CD14-positive monocyte (primary cell): ENCODE measurements around the gene IGFBP1. TPM values are rescaled to one million over a fixed set of nuclear protein-coding genes. Genes with fewer than 3 reads are reported as not detected.

Source experiments
- DNase-seq, 3 donors: peaks; one replicate each; pipeline ENCODE4 v3.0.0-alpha.2; 2011 to 2022
- H2AFZ ChIP-seq: 2 replicates; pipeline ENCODE4 v1.6.0; 2012; ENCODE audit warnings: mild to moderate bottlenecking, low read depth, low read length, inconsistent platforms; ENCODE audit not compliant: insufficient read depth, poor library complexity, severe bottlenecking
- H3K27ac ChIP-seq, 2 donors: 1 replicate in 1 of 2; 2 replicates in 1 of 2; pipeline ENCODE4 v1.5.1; 2012 to 2013; ENCODE audit warnings: low read length in 2 of 2, control low read depth in 1 of 2, inconsistent platforms in 1 of 2, low read depth in 1 of 2, mild to moderate bottlenecking in 1 of 2
- H3K27me3 ChIP-seq, 2 donors: one replicate each; pipeline versions ENCODE4 v1.6.0 to v1.6.1; 2011 to 2013; ENCODE audit warnings: low read length in 2 of 2; ENCODE audit not compliant: control insufficient read depth in 2 of 2, insufficient read depth in 2 of 2
- H3K36me3 ChIP-seq, 2 donors: replicated peaks in 1 of 2; 1 replicate in 1 of 2; 2 replicates in 1 of 2; pipeline versions ENCODE4 v1.5.1 to v1.6.1; 2012 to 2013; ENCODE audit warnings: low read length in 2 of 2, control low read depth in 1 of 2, inconsistent platforms in 1 of 2, mild to moderate bottlenecking in 1 of 2; ENCODE audit not compliant: insufficient read depth in 2 of 2, control insufficient read depth in 1 of 2
- H3K4me1 ChIP-seq, 2 donors: 1 replicate in 1 of 2; 2 replicates in 1 of 2; pipeline versions ENCODE4 v1.5.1 to v1.6.1; 2012 to 2013; ENCODE audit warnings: low read length in 2 of 2, control low read depth in 1 of 2, inconsistent platforms in 1 of 2, mild to moderate bottlenecking in 1 of 2, moderate library complexity in 1 of 2; ENCODE audit not compliant: insufficient read depth in 2 of 2, control insufficient read depth in 1 of 2
- H3K4me2 ChIP-seq: replicated peaks from 2 replicates; pipeline ENCODE3; 2012; ENCODE audit warnings: low read length, moderate library complexity, mild to moderate bottlenecking; ENCODE audit not compliant: poor library complexity, severe bottlenecking; ENCODE audit errors: extremely low read depth
- H3K4me3 ChIP-seq, 3 experiments: fragments of 200-600 bp in 1 of 3; sonication (generic) in 1 of 3; replicated peaks in 1 of 3; 1 replicate in 2 of 3; 2 replicates in 1 of 3; pipeline ENCODE4 v1.5.1; 2011 to 2013; ENCODE audit warnings: low read length in 3 of 3, mild to moderate bottlenecking in 3 of 3, control low read depth in 2 of 3, low read depth in 2 of 3, inconsistent platforms in 1 of 3, moderate library complexity in 1 of 3
- H3K79me2 ChIP-seq: 2 replicates; pipeline ENCODE4 v1.6.0; 2012; ENCODE audit warnings: mild to moderate bottlenecking, control low read depth, inconsistent platforms, low read length, moderate library complexity; ENCODE audit not compliant: insufficient read depth
- H3K9ac ChIP-seq: 2 replicates; pipeline ENCODE4 v1.6.0; 2017; ENCODE audit warnings: low read length, mild to moderate bottlenecking; ENCODE audit not compliant: insufficient read depth, poor library complexity, severe bottlenecking
- H3K9me3 ChIP-seq, 2 donors: replicated peaks in 1 of 2; 1 replicate in 1 of 2; 2 replicates in 1 of 2; pipeline versions ENCODE4 v1.5.1 to v1.6.1; 2012 to 2013; ENCODE audit warnings: low read length in 2 of 2, control low read depth in 1 of 2; ENCODE audit not compliant: control insufficient read depth in 1 of 2, insufficient read depth in 1 of 2
- H4K20me1 ChIP-seq: 2 replicates; pipeline ENCODE4 v1.6.0; 2012; ENCODE audit warnings: mild to moderate bottlenecking, low read length, control low read depth, moderate library complexity; ENCODE audit not compliant: insufficient read depth
- H3K27ac Mint-ChIP-seq, 7 donors: one replicate each; pipeline ENCODE4 v1.8.0; 2020; ENCODE audit warnings: mild to moderate bottlenecking in 7 of 7, mixed read lengths in 7 of 7, moderate library complexity in 6 of 7, inconsistent platforms in 2 of 7
- H3K27me3 Mint-ChIP-seq, 3 donors: one replicate each; pipeline ENCODE4 v1.8.0; 2021 to 2022; ENCODE audit warnings: low read depth in 3 of 3, mild to moderate bottlenecking in 3 of 3, mixed read lengths in 3 of 3, moderate library complexity in 3 of 3, inconsistent platforms in 1 of 3
- H3K36me3 Mint-ChIP-seq, 2 donors: one replicate each; pipeline ENCODE4 v1.8.0; 2020; ENCODE audit warnings: mixed read lengths in 2 of 2, inconsistent platforms in 1 of 2, mild to moderate bottlenecking in 1 of 2
- H3K4me1 Mint-ChIP-seq: one replicate; pipeline ENCODE4 v1.8.0; 2020; ENCODE audit warnings: mild to moderate bottlenecking, mixed read lengths
- H3K4me3 Mint-ChIP-seq, 2 donors: one replicate each; pipeline ENCODE4 v1.8.0; 2020; ENCODE audit warnings: mild to moderate bottlenecking in 2 of 2, mixed read lengths in 2 of 2, moderate library complexity in 1 of 2
- H3K9me3 Mint-ChIP-seq, 7 donors: one replicate each; pipeline ENCODE4 v1.8.0; 2020 to 2022; ENCODE audit warnings: mixed read lengths in 7 of 7, mild to moderate bottlenecking in 6 of 7, moderate library complexity in 6 of 7, inconsistent platforms in 2 of 7
- CTCF ChIP-seq: fragments of 200-600 bp; IDR thresholded peaks from one replicate; pipeline ENCODE4 v1.8.0; 2022; ENCODE audit warnings: antibody characterized with exemption, mild to moderate bottlenecking
- WGBS: methylation state at CpG from one replicate; pipeline ENCODE4 v1.1.5; 2013; ENCODE audit warnings: missing lambda C conversion rate; ENCODE audit not compliant: insufficient coverage; 5-methylcytosine and 5-hydroxymethylcytosine counted together
- intact Hi-C, 2 donors: fragments of 100-400 bp; cut with micrococcal nuclease; formaldehyde crosslinking; loops; one replicate each; pipeline versions ENCODE4 v1.15.0 to v1.15.1; 2023
- polyA plus RNA-seq, 3 donors: library from polyadenylated mRNA; depleted of rRNA in 1 of 3; unstranded in 2 of 3; stranded (reverse) in 1 of 3; fragments of 300-500 nt in 2 of 3; fragments of >200 nt in 1 of 3; fragmentation: Illumina TruSeq in 2 of 3; gene quantifications; 1 replicate in 2 of 3; 2 replicates in 1 of 3; pipeline ENCODE4 v1.2.3, GENCODE V29; 2012 to 2021

The IGFBP1 gene
- polyA plus RNA-seq, 3 donors: not detected

GRCh38 chr7:45902820-45903219 is 14.5 kb downstream of the IGFBP1 start:
- no peak overlapping the region for H3K9ac ChIP-seq
- no peak overlapping the region for H3K4me2 ChIP-seq
- Mint-ChIP-seq H3K4me3 (no peak overlapping the region), H3K9me3 (peaks cover 0 to 8% (median 0%) of the 10 kb centered on the region in 7 donors), H3K4me1 (no peaks in the 10 kb centered on the region), H3K27ac (no peak overlapping the region), H3K27me3 (peaks cover 0 to 9% (median 0%) of the 10 kb centered on the region in 3 donors), H3K36me3 (no peaks in the 10 kb centered on the region)
- WGBS: no CpG with 5 or more reads among the region's 1 CpG
- H3K4me1 ChIP-seq: no peaks in the 10 kb centered on the region
- H3K9me3 ChIP-seq: peaks cover 0 to 4% of the 10 kb centered on the region in 2 donors
- H3K4me3 ChIP-seq: no peak overlapping the region
- no peak overlapping the region for H3K27ac ChIP-seq
- no peaks in the 10 kb centered on the region for H3K27me3 ChIP-seq
- H2AFZ ChIP-seq: no peak overlapping the region
- no peaks in the 10 kb centered on the region for H3K79me2 ChIP-seq
- H4K20me1 ChIP-seq: no peaks in the 10 kb centered on the region
- no peak for DNase-seq
- no peaks in the 10 kb centered on the region for H3K36me3 ChIP-seq
- TF ChIP-seq CTCF: no peak
- intact Hi-C loops: no loop called here

GRCh38 chr7:45909561-45909960 is 21.3 kb downstream of the IGFBP1 start:
- H2AFZ ChIP-seq: no peak overlapping the region
- H3K9me3 ChIP-seq: no peaks in the 10 kb centered on the region
- intact Hi-C loops: no loop called here
- Mint-ChIP-seq H3K27ac (no peak overlapping the region), H3K4me3 (no peak overlapping the region), H3K27me3 (peaks cover 3% of the 10 kb centered on the region in 3 donors), H3K4me1 (no peaks in the 10 kb centered on the region), H3K36me3 (no peaks in the 10 kb centered on the region), H3K9me3 (peaks cover 0 to 3% (median 0%) of the 10 kb centered on the region in 7 donors)
- TF ChIP-seq CTCF: no peak
- no peak overlapping the region for H3K27ac ChIP-seq
- no peaks in the 10 kb centered on the region for H3K36me3 ChIP-seq
- H4K20me1 ChIP-seq: no peaks in the 10 kb centered on the region
- DNase-seq: no peak
- no peak overlapping the region for H3K4me3 ChIP-seq
- H3K27me3 ChIP-seq: no peaks in the 10 kb centered on the region
- no peaks in the 10 kb centered on the region for H3K79me2 ChIP-seq
- no peak overlapping the region for H3K9ac ChIP-seq
- no peak overlapping the region for H3K4me2 ChIP-seq
- H3K4me1 ChIP-seq: no peaks in the 10 kb centered on the region
